Measurements from ENCODE around the gene SLC6A20. TPM values are rescaled to one million over a fixed set of nuclear protein-coding genes. Genes with fewer than 3 reads are reported as not detected.
"Not testable (repeated sequence)": the region's sequence is repeated elsewhere in the genome, so short reads cannot be mapped to it uniquely, and the experiment has no call there.

Gene SLC6A20
- total RNA-seq, 1 donor, result not detected

- H3K4me3 ChIP-seq (ENCODE audit: low read depth, low read length), result no peak overlapping the region
- no peak for DNase-seq (ENCODE audit: low read depth)
- TF ChIP-seq CTCF (IDR thresholded peaks at IDR 0.05; ENCODE audit: insufficient read depth, low read depth, low read length), result no peak
These were observed 33.0 kb downstream of the SLC6A20 start for GRCh38 chr3:45763303-45763675.

- DNase-seq (ENCODE audit: low read depth), result no peak
- H3K4me3 ChIP-seq (ENCODE audit: low read depth, low read length), result no peak overlapping the region
- TF ChIP-seq CTCF (IDR thresholded peaks at IDR 0.05; ENCODE audit: insufficient read depth, low read depth, low read length), result no peak
These were observed 33.6 kb downstream of the SLC6A20 start for GRCh38 chr3:45762647-45763302.

GRCh38 chr3:45761831-45762230 lies 34.5 kb downstream of the SLC6A20 start:
- no peak for DNase-seq (ENCODE audit: low read depth)
- TF ChIP-seq CTCF (IDR thresholded peaks at IDR 0.05; ENCODE audit: insufficient read depth, low read depth, low read length), result no peak
- H3K4me3 ChIP-seq (ENCODE audit: low read depth, low read length), result no peak overlapping the region

GRCh38 chr3:45760878-45761711 lies 35.2 kb downstream of the SLC6A20 start:
- H3K4me3 ChIP-seq (ENCODE audit: low read depth, low read length), result no peak overlapping the region
- TF ChIP-seq CTCF (IDR thresholded peaks at IDR 0.05; ENCODE audit: insufficient read depth, low read depth, low read length), result peak; percentile 87
- DNase-seq (ENCODE audit: low read depth), result peak; percentile 75

GRCh38 chr3:45759851-45760250 lies 36.5 kb downstream of the SLC6A20 start:
- TF ChIP-seq CTCF (IDR thresholded peaks at IDR 0.05; ENCODE audit: insufficient read depth, low read depth, low read length), result no peak
- DNase-seq (ENCODE audit: low read depth), result no peak
- H3K4me3 ChIP-seq (ENCODE audit: low read depth, low read length), result no peak overlapping the region

GRCh38 chr3:45758871-45759270 lies 37.5 kb downstream of the SLC6A20 start:
- no peak overlapping the region for H3K4me3 ChIP-seq (ENCODE audit: low read depth, low read length)
- DNase-seq (ENCODE audit: low read depth), result no peak
- no peak for TF ChIP-seq CTCF (IDR thresholded peaks at IDR 0.05; ENCODE audit: insufficient read depth, low read depth, low read length)

- H3K4me3 ChIP-seq (ENCODE audit: low read depth, low read length); DNase-seq (ENCODE audit: low read depth): not testable (repeated sequence)
These were observed 39.2 kb downstream of the SLC6A20 start for GRCh38 chr3:45757141-45757540.

All from fibroblast of villous mesenchyme (primary cell).